Glomerular visceral epithelial cell (primary cell): Measurements from ENCODE around the gene FAM83G.

Experiments used
- DNase-seq: peaks from one replicate; pipeline ENCODE4 v3.0.0-alpha.2; 2016; ENCODE audit errors: extremely low spot score

Gene FAM83G

GRCh38 chr17:19010729-19011505 lies 6.4 kb upstream of the FAM83G start:
- no peak for DNase-seq

DNA sequence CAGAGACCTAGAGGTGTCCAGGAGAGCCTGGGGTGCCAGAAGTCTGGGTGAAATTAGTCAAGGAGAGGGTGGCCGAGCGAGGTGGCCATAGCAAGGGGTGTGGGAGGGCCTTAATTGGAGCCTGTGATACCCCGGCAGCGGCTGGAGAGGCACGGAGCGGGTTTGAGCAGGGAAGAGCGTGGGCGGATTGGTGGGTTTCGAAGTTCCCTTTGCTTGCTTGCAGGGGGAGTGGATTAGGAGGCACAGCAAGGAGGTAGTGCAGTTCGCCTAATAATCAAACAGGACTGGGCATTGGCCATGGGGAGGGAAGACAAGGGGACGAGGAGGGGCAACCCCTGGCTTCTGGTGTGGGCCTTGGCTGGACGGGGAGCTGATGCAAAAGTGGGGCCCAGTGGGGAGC lies 5.4 kb upstream of the FAM83G start:
- no peak for DNase-seq

- DNase-seq, result no peak
These were observed 2.1 kb upstream of the FAM83G start for GRCh38 chr17:19006698-19007097.

DNA sequence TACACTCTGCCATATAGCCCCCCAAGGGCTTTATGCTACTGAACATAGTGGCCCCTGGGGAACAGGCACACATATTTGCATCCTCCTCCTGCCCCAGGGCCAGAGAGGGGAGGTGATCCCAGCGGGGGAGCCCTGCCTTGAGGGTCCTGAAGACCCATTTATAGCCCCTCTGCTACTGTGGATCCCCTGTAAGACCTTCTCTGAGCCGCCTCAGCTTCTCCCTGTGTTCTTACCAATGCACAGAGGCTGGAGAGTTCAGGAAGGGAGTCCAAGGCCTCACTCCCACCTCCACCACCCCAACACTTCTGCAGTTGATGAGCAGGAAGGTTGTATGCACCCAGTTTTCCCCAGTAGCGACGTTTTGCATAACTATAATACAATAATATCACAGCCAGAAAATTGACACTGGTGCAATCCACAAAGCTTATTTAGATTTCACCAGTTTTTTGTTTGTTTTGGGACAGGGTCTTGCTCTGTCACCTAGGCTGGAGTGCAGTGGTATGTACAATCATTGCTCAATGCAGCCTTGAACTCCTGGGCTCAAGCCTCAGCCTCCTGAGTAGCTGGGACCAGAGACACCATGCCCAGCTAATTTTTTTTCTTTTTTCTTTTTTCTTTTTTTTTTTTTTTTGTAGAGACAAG lies 1.3 kb upstream of the FAM83G start:
- no peak for DNase-seq

GRCh38 chr17:19005137-19005773 lies 691 bp upstream of the FAM83G start:
- no peak for DNase-seq

GRCh38 chr17:19003543-19004420 lies 782 bp downstream of the FAM83G start:
- peak; percentile 72 for DNase-seq

DNA sequence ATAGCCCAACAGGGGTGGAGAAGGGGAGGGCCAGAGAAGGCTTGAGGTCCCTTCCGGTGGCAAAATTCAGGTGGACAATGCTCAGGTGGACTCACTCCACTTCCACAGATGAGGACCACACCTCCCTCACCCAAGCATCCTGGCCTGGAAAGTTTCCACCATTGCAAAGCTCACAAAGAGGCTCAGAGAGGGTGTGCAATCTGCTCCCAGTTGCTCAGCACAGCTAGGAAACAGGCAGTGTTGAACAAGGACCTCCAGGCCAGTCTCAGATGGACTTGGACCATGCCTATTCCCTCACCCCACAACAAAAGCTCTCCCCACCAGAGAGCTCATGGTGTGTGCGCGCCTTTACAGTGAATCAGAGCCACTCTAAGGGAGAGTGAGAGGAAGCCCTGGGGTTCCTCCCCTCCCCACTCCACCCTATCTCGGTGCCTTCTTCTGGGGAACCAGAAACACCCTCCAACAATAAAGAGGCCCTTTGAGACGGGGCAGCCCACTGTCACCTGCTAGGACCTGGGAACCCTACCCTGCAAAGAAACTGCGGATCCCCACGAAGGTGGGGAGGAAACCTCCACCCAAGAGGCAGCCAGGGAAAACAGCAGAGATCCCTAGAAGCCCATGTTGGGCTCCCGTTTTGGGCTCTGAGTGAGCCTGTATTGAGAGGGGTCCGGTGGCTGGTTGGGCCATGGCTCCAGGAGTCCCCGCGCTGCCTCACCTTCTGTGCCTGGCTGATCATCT lies 1.6 kb downstream of the FAM83G start:
- DNase-seq, result peak; percentile 64

GRCh38 chr17:19001907-19002590 lies 2.5 kb downstream of the FAM83G start:
- DNase-seq, result no peak

DNA sequence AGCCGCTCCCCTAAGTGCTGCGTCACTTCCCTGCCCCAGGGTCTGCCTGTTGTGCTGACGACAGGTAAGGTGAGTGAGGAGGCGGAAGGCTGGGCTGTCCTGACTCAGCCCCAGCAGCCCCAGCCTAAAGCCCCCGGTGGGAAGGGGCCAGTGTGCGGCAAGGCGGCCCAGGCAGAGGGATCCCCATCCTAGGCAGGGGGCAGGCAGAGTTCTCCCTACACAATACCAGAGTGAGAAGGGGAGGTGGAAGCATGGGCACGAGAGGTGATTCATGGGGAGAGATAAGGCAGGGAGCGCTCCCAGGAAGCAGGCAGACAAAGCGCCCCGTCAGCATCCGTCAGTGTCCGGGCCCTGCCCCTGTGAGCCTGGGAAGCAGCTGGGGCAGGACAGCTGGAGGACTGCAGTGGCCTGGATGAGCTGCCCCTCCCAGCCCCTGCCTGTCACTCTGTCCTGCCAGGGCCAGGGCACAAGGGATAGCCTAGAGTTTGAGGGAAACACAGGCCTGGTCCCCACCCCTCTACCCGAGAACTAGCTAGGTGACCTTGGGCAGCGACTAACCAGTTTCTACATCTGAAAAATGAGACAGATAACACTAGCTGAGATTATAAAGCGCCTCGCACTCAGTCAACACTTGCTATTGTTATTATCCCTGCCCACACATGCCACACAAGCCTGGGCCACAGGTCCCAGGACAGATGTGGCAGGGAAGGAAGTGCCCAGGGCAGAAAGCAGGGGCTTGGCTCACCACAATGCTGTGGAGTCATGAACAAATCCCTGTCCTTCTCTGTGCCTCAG lies 3.8 kb downstream of the FAM83G start:
- peak; percentile 58 for DNase-seq

GRCh38 chr17:18999911-19000310 lies 4.7 kb downstream of the FAM83G start:
- DNase-seq, result no peak

GRCh38 chr17:18999394-18999793 lies 5.2 kb downstream of the FAM83G start:
- no peak for DNase-seq

GRCh38 chr17:18997650-18998196 lies 6.8 kb downstream of the FAM83G start:
- DNase-seq, result no peak

DNA sequence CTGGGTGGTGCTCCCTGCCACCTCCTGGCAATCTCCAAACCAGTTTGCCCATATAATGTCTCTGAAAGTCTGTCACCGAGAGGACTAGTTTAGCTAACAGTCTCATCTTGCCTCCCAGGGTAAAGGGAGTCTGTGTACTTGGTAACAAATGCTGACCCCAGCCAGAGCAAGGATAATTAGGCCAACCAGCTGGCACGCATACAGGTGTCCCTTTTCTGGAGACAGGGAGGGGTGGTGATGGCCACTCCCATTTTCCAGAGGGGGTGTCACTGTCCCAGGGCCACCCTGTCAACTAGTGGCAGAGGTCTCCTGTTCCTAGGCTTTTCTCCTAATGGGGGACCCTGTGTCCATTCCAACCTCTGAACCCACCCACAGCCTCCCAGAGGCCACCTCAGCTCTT lies 8.1 kb downstream of the FAM83G start:
- no peak for DNase-seq

DNA sequence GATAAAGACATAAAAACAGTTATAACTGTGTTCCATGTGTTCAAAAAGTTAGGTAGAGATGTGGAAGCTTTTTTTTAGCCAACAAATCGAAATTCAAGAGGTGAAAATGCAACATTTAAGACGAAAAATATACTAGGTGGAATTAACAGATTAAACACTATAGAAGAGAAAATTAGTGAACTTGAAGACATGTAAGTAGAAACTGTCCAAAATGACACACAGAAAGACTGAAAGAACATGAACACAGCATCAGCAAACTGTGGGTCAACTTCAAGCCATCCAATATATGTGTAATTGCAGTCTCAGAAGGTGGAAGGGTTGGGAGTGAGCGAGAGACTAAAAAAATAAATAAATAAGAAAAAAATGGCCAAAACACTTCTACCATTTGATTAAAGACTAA lies 9.3 kb downstream of the FAM83G start:
- DNase-seq, result no peak

GRCh38 chr17:18994631-18995030 lies 9.9 kb downstream of the FAM83G start:
- DNase-seq, result no peak

GRCh38 chr17:18993905-18994526 lies 10.5 kb downstream of the FAM83G start:
- no peak for DNase-seq

DNA sequence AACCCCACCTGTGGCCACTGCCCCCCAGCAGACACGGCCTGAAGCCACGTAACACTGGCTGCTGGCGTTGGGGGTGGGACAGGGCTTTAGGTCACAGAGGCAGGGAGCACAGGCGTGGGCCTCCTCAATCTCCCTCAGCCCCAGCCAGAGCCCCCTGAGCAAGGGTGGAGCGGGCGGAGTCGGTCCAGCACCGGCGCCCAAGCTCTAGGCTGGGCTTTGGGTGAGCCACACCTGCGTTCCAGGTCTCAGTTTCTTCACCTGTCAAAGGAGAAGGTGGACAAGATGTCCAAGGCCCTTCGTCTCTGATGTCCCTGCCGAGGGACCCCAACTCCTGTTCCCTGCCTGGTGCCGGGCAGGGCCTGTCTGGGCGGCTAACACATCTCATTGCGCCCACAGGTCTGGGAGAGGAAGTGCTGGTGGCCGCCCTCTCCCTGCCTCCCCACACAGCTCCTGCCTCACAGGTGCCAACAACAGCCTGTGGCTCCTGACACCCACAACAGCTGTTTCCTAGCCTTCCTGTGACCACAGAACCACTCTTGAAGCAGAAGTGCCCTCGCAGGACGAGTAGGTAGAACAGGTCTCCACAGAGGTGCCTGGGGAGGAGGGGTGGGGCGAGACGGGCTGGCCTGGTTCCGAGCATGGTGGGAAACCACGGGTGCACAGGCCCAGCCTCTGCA lies 12.0 kb downstream of the FAM83G start:
- DNase-seq, result no peak

- no peak for DNase-seq
These were observed 12.8 kb downstream of the FAM83G start for GRCh38 chr17:18991531-18992315.
